Measurements from ENCODE around the gene DCLK1.
A peak's percentile ranks its signal among the peaks of the same experiment; 100 is the strongest.
"Not testable (repeated sequence)": the region's sequence is repeated elsewhere in the genome, so short reads cannot be mapped to it uniquely, and the experiment has no call there.

Gene DCLK1

GRCh38 chr13:36082806-36083205, 48.4 kb downstream of the DCLK1 start:
- no peak for DNase-seq

GRCh38 chr13:36082396-36082795, 48.8 kb downstream of the DCLK1 start:
- DNase-seq: no peak

- no peak for DNase-seq
These were observed 55.0 kb downstream of the DCLK1 start for GRCh38 chr13:36076211-36076610.

GRCh38 chr13:36074659-36075058, 56.5 kb downstream of the DCLK1 start:
- peak; percentile 71 for DNase-seq

GRCh38 chr13:36072152-36072935, 58.8 kb downstream of the DCLK1 start:
- DNase-seq: no peak

GRCh38 chr13:36070504-36071192, 60.5 kb downstream of the DCLK1 start:
- DNase-seq: not testable (repeated sequence)

- peak; percentile 53 for DNase-seq
These were observed 61.3 kb downstream of the DCLK1 start for GRCh38 chr13:36069881-36070366.

GRCh38 chr13:36068991-36069390, 62.2 kb downstream of the DCLK1 start:
- no peak for DNase-seq

- no peak for DNase-seq
These were observed 62.6 kb downstream of the DCLK1 start for GRCh38 chr13:36068566-36068965.

GRCh38 chr13:36067746-36068381, 63.3 kb downstream of the DCLK1 start:
- DNase-seq: peak; percentile 43

GRCh38 chr13:36062249-36062648, 68.9 kb downstream of the DCLK1 start:
- no peak for DNase-seq

- DNase-seq: no peak
These were observed 69.6 kb downstream of the DCLK1 start for GRCh38 chr13:36061621-36062020.

- no peak for DNase-seq
These were observed 70.1 kb downstream of the DCLK1 start for GRCh38 chr13:36061054-36061453.

GRCh38 chr13:36059321-36059720, 71.9 kb downstream of the DCLK1 start:
- peak; percentile 44 for DNase-seq

GRCh38 chr13:36058116-36058515, 73.1 kb downstream of the DCLK1 start:
- no peak for DNase-seq

- DNase-seq: no peak
These were observed 73.6 kb downstream of the DCLK1 start for GRCh38 chr13:36057547-36057946.

GRCh38 chr13:36057041-36057440, 74.1 kb downstream of the DCLK1 start:
- DNase-seq: peak; percentile 30

- no peak for DNase-seq
These were observed 75.8 kb downstream of the DCLK1 start for GRCh38 chr13:36055366-36055765.

GRCh38 chr13:36054041-36054440, 77.1 kb downstream of the DCLK1 start:
- DNase-seq: no peak

- no peak for DNase-seq
These were observed 80.1 kb downstream of the DCLK1 start for GRCh38 chr13:36051082-36051481.

- DNase-seq: no peak
These were observed 84.5 kb downstream of the DCLK1 start for GRCh38 chr13:36046672-36047071.

GRCh38 chr13:36038785-36039555, 92.2 kb downstream of the DCLK1 start:
- DNase-seq: no peak

- DNase-seq: no peak
These were observed 98.1 kb downstream of the DCLK1 start for GRCh38 chr13:36033035-36033434.
